AG04450 (cell line): ENCODE results near the gene PHF20. TPM values are rescaled to one million over a fixed set of nuclear protein-coding genes. Genes with fewer than 3 reads are reported as not detected.
"Not testable (repeated sequence)": the region's sequence is repeated elsewhere in the genome, so short reads cannot be mapped to it uniquely, and the experiment has no call there.

Source experiments
- CTCF ChIA-PET: fragments of 300-600, 350-600 bp; formaldehyde crosslinking; extraction: SDS; loops from one replicate; lab custom pipeline; 2022; ENCODE audit warnings: antibody characterized with exemption, inconsistent platforms; lab: Charles Lee
- POLR2A ChIA-PET: fragments of 350-600 bp; formaldehyde crosslinking; extraction: SDS; loops from one replicate; lab custom pipeline; 2021; ENCODE audit warnings: antibody characterized with exemption, inconsistent platforms; lab: Yijun Ruan, JAX
- DNase-seq: peaks from one replicate; pipeline ENCODE4 v3.0.0-alpha.2; 2011; ENCODE audit warnings: low read depth, low spot score
- H3K27ac ChIP-seq: one replicate; pipeline ENCODE4 v1.5.1; 2012; ENCODE audit warnings: low read depth, low read length, control low read depth
- H3K27me3 ChIP-seq: one replicate; pipeline ENCODE4 v1.6.0; 2012; ENCODE audit warnings: low read length; ENCODE audit not compliant: control insufficient read depth, insufficient read depth
- H3K4me3 ChIP-seq: 2 replicates; pipeline ENCODE4 v1.5.1; 2011; ENCODE audit warnings: mild to moderate bottlenecking, low read depth, low read length, control low read depth
- H3K9me3 ChIP-seq: 2 replicates; pipeline ENCODE4 v1.5.1; 2012; ENCODE audit warnings: low read length; ENCODE audit not compliant: control insufficient read depth, insufficient read depth
- CTCF ChIP-seq: IDR thresholded peaks from 2 replicates; pipeline ENCODE4 v1.5.1; 2011; ENCODE audit warnings: low read depth, low read length, control low read depth, inconsistent platforms
- polyA plus RNA-seq: library from polyadenylated mRNA; depleted of rRNA; stranded (reverse); fragments of >200 nt; gene quantifications from 2 replicates; pipeline ENCODE4 v1.2.3, GENCODE V29; 2011

The PHF20 gene
- polyA plus RNA-seq, 1 experiment: 30.6 TPM

- CTCF ChIA-PET: no interaction called here
These were observed 21.2 kb upstream of the PHF20 start for GRCh38 chr20:35750611-35751010.

GRCh38 chr20:35756404-35756803, 15.4 kb upstream of the PHF20 start:
- H3K4me3 ChIP-seq: no peak overlapping the region
- H3K27me3 ChIP-seq: peaks cover 4% of the 10 kb centered on the region
- DNase-seq: no peak
- ChIA-PET POLR2A (no interaction called here), CTCF (interaction anchor here (0.6 kb wide), 1 partner anchor 30 kb away, joined by 3 read pairs; no protein-coding TSS in a partner anchor)
- no peak overlapping the region for H3K27ac ChIP-seq
- no peaks in the 10 kb centered on the region for H3K9me3 ChIP-seq
- TF ChIP-seq CTCF: no peak

More at GRCh38 chr20:35750611-35751010, 21.2 kb upstream of the PHF20 start:
- POLR2A ChIA-PET: interaction anchor here (1.4 kb wide), 1 partner anchor 8 kb away, joined by 4 read pairs; the partner anchor contains the start of gene RBM39
- H3K27me3 ChIP-seq: peaks cover 11% of the 10 kb centered on the region
- no peak overlapping the region for H3K27ac ChIP-seq
- H3K4me3 ChIP-seq: no peak overlapping the region
- DNase-seq: no peak
- no peaks in the 10 kb centered on the region for H3K9me3 ChIP-seq
- no peak for TF ChIP-seq CTCF

- DNase-seq: no peak
- Histone ChIP-seq H3K27ac (no peak overlapping the region), H3K9me3 (no peaks in the 10 kb centered on the region), H3K4me3 (no peak overlapping the region), H3K27me3 (peaks cover 4% of the 10 kb centered on the region)
- POLR2A ChIA-PET: interaction anchor here (1.0 kb wide), 1 partner anchor 15 kb away, joined by 4 read pairs; the partner anchor contains the start of gene RBM39
- CTCF ChIA-PET: no interaction called here
- TF ChIP-seq CTCF: no peak
These were observed 14.6 kb upstream of the PHF20 start for GRCh38 chr20:35757098-35757705.

- CTCF ChIA-PET, H3K4me3 ChIP-seq, DNase-seq, H3K9me3 ChIP-seq, H3K27ac ChIP-seq, H3K27me3 ChIP-seq: not testable (repeated sequence)
- POLR2A ChIA-PET: interaction anchor here (1.8 kb wide), 1 partner anchor 19 kb away, joined by 4 read pairs; the partner anchor contains the start of gene RBM39
These were observed 10.3 kb upstream of the PHF20 start for GRCh38 chr20:35761548-35761947.

- H3K9me3 ChIP-seq: no peaks in the 10 kb centered on the region
- no peak for DNase-seq
- H3K4me3 ChIP-seq: no peak overlapping the region
- ChIA-PET POLR2A (interaction anchor here (1.8 kb wide), 1 partner anchor 20 kb away, joined by 4 read pairs; the partner anchor contains the start of gene RBM39), CTCF (no interaction called here)
- H3K27me3 ChIP-seq: no peaks in the 10 kb centered on the region
- H3K27ac ChIP-seq: no peak overlapping the region
- TF ChIP-seq CTCF: no peak
These were observed 9.4 kb upstream of the PHF20 start for GRCh38 chr20:35762461-35762860.

GRCh38 chr20:35764936-35765335, 6.9 kb upstream of the PHF20 start:
- H3K27ac ChIP-seq, H3K27me3 ChIP-seq, DNase-seq, CTCF ChIA-PET, H3K9me3 ChIP-seq, H3K4me3 ChIP-seq: not testable (repeated sequence)
- POLR2A ChIA-PET: interaction anchor here (0.6 to 1.1 kb wide), 2 partner anchors 23 to 168 kb away, joined by 3 to 5 read pairs; partner anchors contain the start of gene RBM39
